Nephron progenitor cell (in vitro differentiated cells): ENCODE results near the gene TRIM44.

Experiments used
- DNase-seq: peaks from one replicate; pipeline ENCODE4 v3.0.0; 2021
- H3K27ac Mint-ChIP-seq: 2 replicates; pipeline ENCODE4 v1.8.0; 2021; ENCODE audit warnings: mild to moderate bottlenecking, moderate library complexity, mixed read lengths
- H3K27me3 Mint-ChIP-seq: 2 replicates; pipeline ENCODE4 v1.8.0; 2021; ENCODE audit warnings: mild to moderate bottlenecking, low read depth, mixed read lengths; ENCODE audit not compliant: poor library complexity
- H3K36me3 Mint-ChIP-seq: 2 replicates; pipeline ENCODE4 v1.8.0; 2021; ENCODE audit warnings: low read depth, mixed read lengths
- H3K4me1 Mint-ChIP-seq: 2 replicates; pipeline ENCODE4 v1.8.0; 2021; ENCODE audit warnings: mixed read lengths
- H3K4me3 Mint-ChIP-seq: 2 replicates; pipeline ENCODE4 v1.8.0; 2021; ENCODE audit warnings: mild to moderate bottlenecking, moderate library complexity, mixed read lengths
- H3K9me3 Mint-ChIP-seq: 2 replicates; pipeline ENCODE4 v1.8.0; 2021; ENCODE audit warnings: mild to moderate bottlenecking, moderate library complexity, mixed read lengths
- CTCF ChIP-seq: fragments of 200-600 bp; sonication (generic); IDR thresholded peaks from 2 replicates; pipeline ENCODE4 v1.5.0; 2021; ENCODE audit warnings: antibody characterized with exemption

The TRIM44 gene

GRCh38 chr11:35861191-35861590 lies 198.6 kb downstream of the TRIM44 start:
- Mint-ChIP-seq H3K4me3 (no peak overlapping the region), H3K36me3 (no peaks in the 10 kb centered on the region), H3K27me3 (peaks cover 6% of the 10 kb centered on the region), H3K9me3 (no peaks in the 10 kb centered on the region), H3K4me1 (no peaks in the 10 kb centered on the region), H3K27ac (no peak overlapping the region)
- no peak for DNase-seq
- TF ChIP-seq CTCF: no peak

- Mint-ChIP-seq H3K27ac (no peak overlapping the region), H3K4me1 (no peaks in the 10 kb centered on the region), H3K4me3 (no peak overlapping the region), H3K27me3 (peaks cover 6% of the 10 kb centered on the region), H3K36me3 (no peaks in the 10 kb centered on the region), H3K9me3 (peaks cover 9% of the 10 kb centered on the region)
- no peak for DNase-seq
- TF ChIP-seq CTCF: no peak
Measured at GRCh38 chr11:35862666-35863065, 200.1 kb downstream of the TRIM44 start.

GRCh38 chr11:35864131-35864530 lies 201.6 kb downstream of the TRIM44 start:
- H3K36me3 Mint-ChIP-seq: peaks cover 10% of the 10 kb centered on the region
- no peak for TF ChIP-seq CTCF
- peaks cover 9% of the 10 kb centered on the region for H3K27me3 Mint-ChIP-seq
- no peak overlapping the region for H3K27ac Mint-ChIP-seq
- peaks cover 24% of the 10 kb centered on the region for H3K9me3 Mint-ChIP-seq
- H3K4me1 Mint-ChIP-seq: no peaks in the 10 kb centered on the region
- H3K4me3 Mint-ChIP-seq: no peak overlapping the region
- no peak for DNase-seq

- Mint-ChIP-seq H3K9me3 (peaks cover 36% of the 10 kb centered on the region), H3K27ac (no peak overlapping the region), H3K36me3 (peaks cover 10% of the 10 kb centered on the region), H3K4me3 (no peak overlapping the region), H3K4me1 (no peaks in the 10 kb centered on the region), H3K27me3 (peaks cover 7% of the 10 kb centered on the region)
- TF ChIP-seq CTCF: no peak
- no peak for DNase-seq
Measured at GRCh38 chr11:35866601-35867000, 204.0 kb downstream of the TRIM44 start.
